Tibial nerve (tissue), 4 donors: Measurements from ENCODE around the gene PRPF6. TPM values are rescaled to one million over a fixed set of nuclear protein-coding genes. Genes with fewer than 3 reads are reported as not detected.
A peak's percentile ranks its signal among the peaks of the same experiment; 100 is the strongest.
"Not testable (repeated sequence)": the region's sequence is repeated elsewhere in the genome, so short reads cannot be mapped to it uniquely, and the experiment has no call there.

Source experiments
- DNase-seq, 2 donors: peaks; one replicate each; pipeline ENCODE4 v3.0.0-alpha.2; 2019; ENCODE audit warnings: low spot score in 2 of 2
- H3K27ac ChIP-seq, 4 donors: fragments of 200-600 bp; sonication (generic) in 3 of 4; one replicate each; pipeline ENCODE4 v1.5.1; 2017 to 2019; ENCODE audit warnings: mild to moderate bottlenecking in 1 of 4
- H3K27me3 ChIP-seq, 2 donors: fragments of 200-600 bp; sonication (generic) in 1 of 2; one replicate each; pipeline versions ENCODE4 v1.5.1 to v1.6.0; 2017 to 2019
- H3K36me3 ChIP-seq, 3 donors: fragments of 200-600 bp; sonication (generic); one replicate each; pipeline ENCODE4 v1.5.1; 2018 to 2019
- H3K4me1 ChIP-seq, 4 donors: fragments of 200-600 bp; sonication (generic) in 3 of 4; one replicate each; pipeline ENCODE4 v1.5.1; 2017 to 2019
- H3K4me3 ChIP-seq, 4 donors: fragments of 200-600 bp; sonication (generic) in 3 of 4; one replicate each; pipeline ENCODE4 v1.5.1; 2017 to 2019; ENCODE audit warnings: mild to moderate bottlenecking in 1 of 4, moderate library complexity in 1 of 4
- H3K9me3 ChIP-seq, 4 donors: fragments of 200-600 bp; sonication (generic) in 3 of 4; one replicate each; pipeline ENCODE4 v1.5.1; 2017 to 2019
- EP300 ChIP-seq, 2 donors: sonication (generic); formaldehyde crosslinking; IDR thresholded peaks; one replicate each; pipeline ENCODE4 v1.6.1; 2017; ENCODE audit warnings: antibody characterized with exemption in 2 of 2, mild to moderate bottlenecking in 1 of 2
- POLR2A ChIP-seq, 2 donors: fragments of 450-650 bp; IDR thresholded peaks; one replicate each; pipeline ENCODE4 v1.6.1; 2017; ENCODE audit warnings: antibody characterized with exemption in 2 of 2, mild to moderate bottlenecking in 2 of 2, moderate library complexity in 2 of 2
- WGBS, 2 donors: methylation state at CpG; one replicate each; pipeline ENCODE4 v1.1.5; 2018; 5-methylcytosine and 5-hydroxymethylcytosine counted together
- total RNA-seq, 4 donors: library from RNA; depleted of rRNA; stranded (reverse); fragments of >200 nt; gene quantifications; one replicate each; pipeline ENCODE4 v1.1.0, GENCODE V29; 2016
- TF ChIP-seq, protein P1 (sequence below), 5 experiments: fragments of 200-600 bp in 3 of 5; fragments of 450-650 bp in 2 of 5; sonication (generic) in 3 of 5; IDR thresholded peaks; one replicate each; pipeline ENCODE4 v1.5.1; 2016 to 2019; ENCODE audit warnings: antibody characterized with exemption in 5 of 5, mild to moderate bottlenecking in 3 of 5, moderate library complexity in 2 of 5

Gene PRPF6
- total RNA-seq, 4 donors from 2014 or later, result 70.5 to 77.0 (median 73.8) TPM

DNA sequence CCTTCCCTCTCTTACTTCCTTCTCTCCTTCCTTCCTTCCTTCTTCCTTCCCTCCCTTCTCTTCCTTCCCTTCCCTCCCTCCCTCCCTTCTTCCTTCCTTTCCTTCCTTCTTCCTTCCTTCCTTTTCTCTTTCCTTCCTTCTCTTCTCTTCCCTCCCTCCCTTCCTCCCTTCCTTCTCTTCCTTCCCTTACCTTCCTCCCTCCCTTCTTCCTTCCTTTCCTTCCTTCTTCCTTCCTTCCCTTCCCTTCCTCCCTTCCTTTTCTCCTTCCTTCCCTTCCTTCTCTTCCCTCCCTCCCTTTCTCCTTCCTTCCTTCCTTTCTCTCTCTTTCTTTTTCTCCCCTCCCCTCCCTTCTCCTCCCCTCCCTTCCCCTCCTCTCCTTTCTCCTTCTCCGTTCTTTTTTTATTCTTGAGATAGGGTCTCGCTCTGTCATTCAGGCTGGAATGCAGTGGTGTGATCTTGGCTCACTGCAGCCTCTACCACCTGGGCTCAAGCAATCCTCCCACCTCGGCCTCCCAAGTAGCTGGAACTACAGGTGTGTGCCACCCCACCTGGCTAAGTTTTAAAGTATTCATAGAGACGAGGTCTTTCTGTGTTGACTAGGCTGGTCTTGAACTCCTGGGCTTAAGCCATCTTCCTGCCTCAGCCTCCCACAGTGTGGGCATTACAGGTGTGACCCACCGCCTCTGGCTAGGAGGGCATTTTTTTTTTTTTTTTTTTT is 10.1 kb upstream of the PRPF6 start:
- Histone ChIP-seq H3K4me3 (no peak overlapping the region), H3K27ac (peak overlapping the region in 1 of 4 donors; percentile 53), H3K27me3 (no peaks in the 10 kb centered on the region), H3K9me3 (no peaks in the 10 kb centered on the region), H3K36me3 (peaks cover 0 to 25% (median 0%) of the 10 kb centered on the region in 3 donors), H3K4me1 (peaks cover 0 to 41% (median 12%) of the 10 kb centered on the region in 4 donors)
- DNase-seq, result no peak
- WGBS, 2 donors, result 89 to 91% methylated on average over 5 of the region's 5 CpGs
- no peak for TF ChIP-seq EP300 (IDR thresholded peaks at IDR 0.05)
- TF ChIP-seq, protein P1, sequence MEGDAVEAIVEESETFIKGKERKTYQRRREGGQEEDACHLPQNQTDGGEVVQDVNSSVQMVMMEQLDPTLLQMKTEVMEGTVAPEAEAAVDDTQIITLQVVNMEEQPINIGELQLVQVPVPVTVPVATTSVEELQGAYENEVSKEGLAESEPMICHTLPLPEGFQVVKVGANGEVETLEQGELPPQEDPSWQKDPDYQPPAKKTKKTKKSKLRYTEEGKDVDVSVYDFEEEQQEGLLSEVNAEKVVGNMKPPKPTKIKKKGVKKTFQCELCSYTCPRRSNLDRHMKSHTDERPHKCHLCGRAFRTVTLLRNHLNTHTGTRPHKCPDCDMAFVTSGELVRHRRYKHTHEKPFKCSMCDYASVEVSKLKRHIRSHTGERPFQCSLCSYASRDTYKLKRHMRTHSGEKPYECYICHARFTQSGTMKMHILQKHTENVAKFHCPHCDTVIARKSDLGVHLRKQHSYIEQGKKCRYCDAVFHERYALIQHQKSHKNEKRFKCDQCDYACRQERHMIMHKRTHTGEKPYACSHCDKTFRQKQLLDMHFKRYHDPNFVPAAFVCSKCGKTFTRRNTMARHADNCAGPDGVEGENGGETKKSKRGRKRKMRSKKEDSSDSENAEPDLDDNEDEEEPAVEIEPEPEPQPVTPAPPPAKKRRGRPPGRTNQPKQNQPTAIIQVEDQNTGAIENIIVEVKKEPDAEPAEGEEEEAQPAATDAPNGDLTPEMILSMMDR (IDR thresholded peaks at IDR 0.05), result no peak
- TF ChIP-seq POLR2A (IDR thresholded peaks at IDR 0.05), result no peak

DNA sequence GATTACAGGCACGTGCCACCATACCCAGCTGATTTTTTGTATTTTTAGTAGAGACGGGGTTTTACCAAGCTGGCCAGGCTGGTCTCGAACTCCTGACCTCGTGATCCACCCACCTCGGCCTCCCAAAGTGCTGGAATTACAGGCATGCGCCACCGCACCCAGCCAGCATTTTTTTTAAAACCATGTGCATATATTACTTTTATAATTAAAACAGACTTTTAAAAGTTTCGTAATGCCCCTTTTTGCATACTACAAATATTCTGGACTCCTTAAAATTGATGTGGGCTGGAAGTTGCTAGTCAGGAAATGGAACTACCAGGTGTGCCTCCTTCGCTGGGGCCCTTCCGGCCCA is 9.0 kb upstream of the PRPF6 start:
- DNase-seq, H3K4me3 ChIP-seq, H3K27me3 ChIP-seq, H3K9me3 ChIP-seq, H3K27ac ChIP-seq: not testable (repeated sequence)
- 65 to 71% methylated on average over 10 of the region's 10 CpGs for WGBS, 2 donors
- H3K4me1 ChIP-seq, result peaks cover 0 to 41% (median 12%) of the 10 kb centered on the region in 4 donors
- peaks cover 0 to 15% (median 0%) of the 10 kb centered on the region in 3 donors for H3K36me3 ChIP-seq

DNA sequence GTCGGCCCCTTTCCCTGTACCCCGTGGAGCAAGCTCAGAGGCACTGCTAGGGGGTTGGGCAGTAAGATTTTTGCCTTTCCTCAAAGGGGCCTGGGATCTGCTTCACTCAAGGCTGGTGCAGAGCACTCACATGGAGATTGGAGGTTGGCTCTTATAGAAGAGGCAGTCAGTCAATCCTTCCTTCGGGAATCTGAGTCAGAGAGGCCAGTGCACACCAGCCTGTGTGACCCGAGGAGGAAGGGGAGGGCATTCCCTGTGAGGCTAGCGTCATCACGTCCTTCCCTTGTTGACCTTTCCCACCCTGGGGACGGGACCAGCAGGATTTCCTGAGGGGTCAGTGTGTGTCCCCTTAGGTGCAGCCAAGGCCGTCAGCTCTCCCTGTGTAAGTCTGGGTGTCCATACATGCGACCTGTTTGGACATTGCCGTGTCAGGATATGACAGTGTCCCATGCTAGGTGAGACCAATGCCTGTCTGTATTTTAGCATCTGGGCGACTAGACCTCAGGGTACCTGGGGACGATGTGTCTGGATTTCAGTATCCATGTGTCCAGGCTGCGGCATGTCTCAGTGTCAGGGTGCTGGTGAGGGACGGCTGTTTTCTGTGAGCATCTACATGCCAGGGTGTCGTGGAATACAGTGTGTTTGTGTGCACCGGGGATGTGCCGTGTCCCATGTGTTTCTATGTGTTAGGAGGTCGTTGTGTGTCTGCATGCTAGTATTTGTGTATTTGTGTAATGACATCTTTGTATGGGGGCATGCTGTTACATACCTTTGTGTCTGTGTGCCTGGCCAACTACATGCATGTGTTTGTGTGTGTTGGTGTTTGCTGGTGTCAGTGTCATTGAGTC is 8.4 kb upstream of the PRPF6 start:
- H3K27me3 ChIP-seq, result no peaks in the 10 kb centered on the region
- no peak overlapping the region for H3K4me3 ChIP-seq
- no peak overlapping the region for H3K27ac ChIP-seq
- peaks cover 0 to 9% (median 0%) of the 10 kb centered on the region in 3 donors for H3K36me3 ChIP-seq
- no peak for DNase-seq
- peaks cover 0 to 41% (median 12%) of the 10 kb centered on the region in 4 donors for H3K4me1 ChIP-seq
- no peak for TF ChIP-seq EP300 (IDR thresholded peaks at IDR 0.05)
- TF ChIP-seq POLR2A (IDR thresholded peaks at IDR 0.05), result no peak
- TF ChIP-seq, protein P1 (IDR thresholded peaks at IDR 0.05), result no peak
- WGBS, 2 donors, result 70 to 78% methylated on average over 18 of the region's 18 CpGs
- H3K9me3 ChIP-seq, result no peaks in the 10 kb centered on the region

DNA sequence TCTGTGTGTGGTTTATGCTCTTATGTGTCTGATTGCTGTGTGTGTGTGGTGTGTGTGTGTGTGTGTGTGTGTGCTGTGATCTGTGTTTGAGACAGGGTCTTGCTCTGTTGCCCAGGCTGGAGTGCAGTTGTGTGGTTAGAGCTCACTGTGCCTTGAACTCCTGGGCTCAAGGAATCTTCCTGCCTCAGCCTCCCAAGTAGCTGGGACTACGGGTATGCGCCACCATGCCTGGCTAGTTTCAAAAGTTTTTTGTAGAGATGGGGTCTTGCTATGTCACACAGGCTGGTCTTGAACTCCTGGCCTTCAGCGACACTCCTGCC is 7.8 kb upstream of the PRPF6 start:
- peaks cover 0 to 3% (median 0%) of the 10 kb centered on the region in 3 donors for H3K36me3 ChIP-seq
- H3K27ac ChIP-seq, result peak overlapping the region in 1 of 4 donors; percentile 66
- 80 to 92% methylated on average over 3 of the region's 3 CpGs for WGBS, 2 donors
- no peak for DNase-seq
- H3K27me3 ChIP-seq, result peaks cover 0 to 1% of the 10 kb centered on the region in 2 donors
- no peak overlapping the region for H3K4me3 ChIP-seq
- peaks cover 0 to 40% (median 12%) of the 10 kb centered on the region in 4 donors for H3K4me1 ChIP-seq
- H3K9me3 ChIP-seq, result no peaks in the 10 kb centered on the region
- TF ChIP-seq POLR2A (IDR thresholded peaks at IDR 0.05) (no peak), EP300 (IDR thresholded peaks at IDR 0.05) (no peak)
- TF ChIP-seq, protein P1 (IDR thresholded peaks at IDR 0.05), result no peak

DNA sequence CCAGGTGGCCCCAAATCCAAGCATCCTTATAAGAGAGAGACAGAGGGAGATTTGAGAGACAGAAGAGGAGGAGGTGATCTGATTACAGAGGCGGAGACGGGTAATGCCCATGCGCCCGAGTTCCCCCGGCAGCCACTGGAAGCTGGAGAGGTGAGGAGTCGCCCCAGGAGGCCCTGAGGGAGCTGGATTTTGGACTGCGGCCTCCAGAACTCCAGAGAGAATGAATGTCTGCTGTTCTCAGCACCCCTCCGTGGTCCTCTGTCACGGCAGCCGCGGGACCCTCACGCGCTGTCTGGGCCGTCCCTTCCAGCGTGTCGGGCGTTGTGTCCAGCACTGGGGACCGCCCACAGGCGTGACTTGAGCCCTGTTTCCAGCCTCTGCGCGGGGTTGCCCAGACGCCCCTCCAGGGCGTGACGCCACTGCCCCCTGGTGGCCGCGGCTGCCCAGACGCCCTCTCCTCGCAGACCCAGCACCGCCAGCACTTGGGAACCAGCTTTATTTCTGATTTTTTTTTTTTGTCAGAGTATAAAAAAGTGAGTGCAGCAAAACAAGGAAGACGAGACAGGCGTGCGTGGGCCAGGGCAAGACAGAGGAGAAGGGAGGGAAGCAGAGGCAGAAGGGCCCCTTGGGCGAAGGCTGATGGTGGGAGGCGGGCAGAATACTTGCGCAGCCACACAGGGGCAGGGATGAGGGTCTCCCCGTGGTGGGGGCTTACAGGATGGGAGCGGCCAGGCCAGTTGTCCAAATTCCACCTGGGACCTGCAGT is 7.1 kb upstream of the PRPF6 start:
- no peaks in the 10 kb centered on the region for H3K9me3 ChIP-seq
- no peaks in the 10 kb centered on the region for H3K36me3 ChIP-seq
- peak; percentile 74 to 78 for DNase-seq
- peaks cover 0 to 8% of the 10 kb centered on the region in 2 donors for H3K27me3 ChIP-seq
- H3K27ac ChIP-seq, result peak overlapping the region in 2 of 4 donors; percentile 13 to 66
- TF ChIP-seq POLR2A (IDR thresholded peaks at IDR 0.05) (no peak), EP300 (IDR thresholded peaks at IDR 0.05) (peak in 1 of 2 donors; percentile 24)
- TF ChIP-seq, protein P1 (IDR thresholded peaks at IDR 0.05), result peak; percentile 95 to 99 (median 97)
- H3K4me1 ChIP-seq, result peaks cover 0 to 38% (median 15%) of the 10 kb centered on the region in 4 donors
- 12 to 13% methylated on average over 33 to 37 of the region's 37 CpGs for WGBS, 2 donors
- H3K4me3 ChIP-seq, result peak overlapping the region in 2 of 4 donors; percentile 24 to 43
